HL-60 (cell line): ENCODE results near the gene CHD9.

Experiments
- GABPA ChIP-seq: IDR thresholded peaks from 2 replicates; pipeline ENCODE4 v1.6.1; 2012; ENCODE audit warnings: low read depth
- POLR2AphosphoS5 ChIP-seq: IDR thresholded peaks from 2 replicates; pipeline ENCODE4 v1.6.1; 2012; ENCODE audit warnings: low read depth
- TF ChIP-seq, protein P1 (sequence below): IDR thresholded peaks from 2 replicates; pipeline ENCODE4 v1.6.1; 2012; ENCODE audit warnings: low read depth; ENCODE audit not compliant: insufficient replicate concordance
- TF ChIP-seq, protein P2 (sequence below): IDR thresholded peaks from one replicate; pipeline ENCODE4 v1.5.1; 2011; ENCODE audit warnings: low read length, control low read depth, inconsistent platforms; ENCODE audit not compliant: insufficient read depth

DNA sequence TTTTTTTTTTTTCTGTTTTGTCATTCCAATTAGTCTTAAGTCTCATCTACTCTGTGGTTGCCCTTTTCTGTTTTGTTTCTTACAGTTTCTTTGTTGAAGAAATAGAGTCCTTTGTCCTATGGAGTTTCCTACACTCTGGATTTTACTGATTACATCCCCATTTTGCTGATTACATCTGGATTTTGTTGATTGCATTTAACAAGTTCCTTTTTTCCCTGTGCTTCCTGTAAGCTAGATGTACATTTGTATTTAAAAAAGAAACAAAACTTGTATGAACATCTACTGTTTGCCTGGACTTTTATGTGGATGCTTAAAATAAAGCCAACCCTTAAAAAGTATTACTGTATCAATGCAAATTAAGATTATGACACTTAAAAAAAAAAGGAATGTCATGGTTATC is 147.6 kb downstream of the CHD9 start:
- TF ChIP-seq GABPA (no peak), POLR2AphosphoS5 (no peak)
- TF ChIP-seq, protein P1, sequence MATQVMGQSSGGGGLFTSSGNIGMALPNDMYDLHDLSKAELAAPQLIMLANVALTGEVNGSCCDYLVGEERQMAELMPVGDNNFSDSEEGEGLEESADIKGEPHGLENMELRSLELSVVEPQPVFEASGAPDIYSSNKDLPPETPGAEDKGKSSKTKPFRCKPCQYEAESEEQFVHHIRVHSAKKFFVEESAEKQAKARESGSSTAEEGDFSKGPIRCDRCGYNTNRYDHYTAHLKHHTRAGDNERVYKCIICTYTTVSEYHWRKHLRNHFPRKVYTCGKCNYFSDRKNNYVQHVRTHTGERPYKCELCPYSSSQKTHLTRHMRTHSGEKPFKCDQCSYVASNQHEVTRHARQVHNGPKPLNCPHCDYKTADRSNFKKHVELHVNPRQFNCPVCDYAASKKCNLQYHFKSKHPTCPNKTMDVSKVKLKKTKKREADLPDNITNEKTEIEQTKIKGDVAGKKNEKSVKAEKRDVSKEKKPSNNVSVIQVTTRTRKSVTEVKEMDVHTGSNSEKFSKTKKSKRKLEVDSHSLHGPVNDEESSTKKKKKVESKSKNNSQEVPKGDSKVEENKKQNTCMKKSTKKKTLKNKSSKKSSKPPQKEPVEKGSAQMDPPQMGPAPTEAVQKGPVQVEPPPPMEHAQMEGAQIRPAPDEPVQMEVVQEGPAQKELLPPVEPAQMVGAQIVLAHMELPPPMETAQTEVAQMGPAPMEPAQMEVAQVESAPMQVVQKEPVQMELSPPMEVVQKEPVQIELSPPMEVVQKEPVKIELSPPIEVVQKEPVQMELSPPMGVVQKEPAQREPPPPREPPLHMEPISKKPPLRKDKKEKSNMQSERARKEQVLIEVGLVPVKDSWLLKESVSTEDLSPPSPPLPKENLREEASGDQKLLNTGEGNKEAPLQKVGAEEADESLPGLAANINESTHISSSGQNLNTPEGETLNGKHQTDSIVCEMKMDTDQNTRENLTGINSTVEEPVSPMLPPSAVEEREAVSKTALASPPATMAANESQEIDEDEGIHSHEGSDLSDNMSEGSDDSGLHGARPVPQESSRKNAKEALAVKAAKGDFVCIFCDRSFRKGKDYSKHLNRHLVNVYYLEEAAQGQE: no peak
- TF ChIP-seq, protein P2, sequence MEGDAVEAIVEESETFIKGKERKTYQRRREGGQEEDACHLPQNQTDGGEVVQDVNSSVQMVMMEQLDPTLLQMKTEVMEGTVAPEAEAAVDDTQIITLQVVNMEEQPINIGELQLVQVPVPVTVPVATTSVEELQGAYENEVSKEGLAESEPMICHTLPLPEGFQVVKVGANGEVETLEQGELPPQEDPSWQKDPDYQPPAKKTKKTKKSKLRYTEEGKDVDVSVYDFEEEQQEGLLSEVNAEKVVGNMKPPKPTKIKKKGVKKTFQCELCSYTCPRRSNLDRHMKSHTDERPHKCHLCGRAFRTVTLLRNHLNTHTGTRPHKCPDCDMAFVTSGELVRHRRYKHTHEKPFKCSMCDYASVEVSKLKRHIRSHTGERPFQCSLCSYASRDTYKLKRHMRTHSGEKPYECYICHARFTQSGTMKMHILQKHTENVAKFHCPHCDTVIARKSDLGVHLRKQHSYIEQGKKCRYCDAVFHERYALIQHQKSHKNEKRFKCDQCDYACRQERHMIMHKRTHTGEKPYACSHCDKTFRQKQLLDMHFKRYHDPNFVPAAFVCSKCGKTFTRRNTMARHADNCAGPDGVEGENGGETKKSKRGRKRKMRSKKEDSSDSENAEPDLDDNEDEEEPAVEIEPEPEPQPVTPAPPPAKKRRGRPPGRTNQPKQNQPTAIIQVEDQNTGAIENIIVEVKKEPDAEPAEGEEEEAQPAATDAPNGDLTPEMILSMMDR: no peak
